ENCODE data around the gene HAP1.

HAP1 gene

GRCh38 chr17:41725134-41725533, 9.3 kb downstream of the HAP1 start:
- H3K27me3 ChIP-seq = no peaks in the 10 kb centered on the region

GRCh38 chr17:41724476-41725050, 9.9 kb downstream of the HAP1 start:
- Histone ChIP-seq H3K4me1 (peaks cover 16 to 46% (median 36%) of the 10 kb centered on the region in 10 experiments), H3K27ac (no peak overlapping the region), H3K4me3 (no peak overlapping the region), H3K9me3 (replicated peaks in 1 of 11) (no peaks in the 10 kb centered on the region), H3K4me2 (no peak overlapping the region), H3K27me3 (no peaks in the 10 kb centered on the region), H4K20me1 (no peaks in the 10 kb centered on the region), H3K36me3 (peaks cover 0 to 7% (median 0%) of the 10 kb centered on the region in 11 experiments; a peak in 1 of 22 replicates), H3K9ac (no peak overlapping the region)
- no peak for TF ChIP-seq Cebpa-rat (IDR thresholded peaks at IDR 0.05)

More at GRCh38 chr17:41725134-41725533, 9.3 kb downstream of the HAP1 start:
- Histone ChIP-seq H3K4me3 (no peak overlapping the region), H3K9me3 (replicated peaks in 1 of 11) (no peaks in the 10 kb centered on the region), H3K27ac (no peak overlapping the region), H3K36me3 (peaks cover 0 to 7% (median 0%) of the 10 kb centered on the region in 11 experiments; a peak in 1 of 22 replicates), H3K4me1 (peaks cover 18 to 49% (median 38%) of the 10 kb centered on the region in 10 experiments), H4K20me1 (no peaks in the 10 kb centered on the region), H3K9ac (no peak overlapping the region), H3K4me2 (no peak overlapping the region)
- no peak for TF ChIP-seq Cebpa-rat (IDR thresholded peaks at IDR 0.05)

DNA sequence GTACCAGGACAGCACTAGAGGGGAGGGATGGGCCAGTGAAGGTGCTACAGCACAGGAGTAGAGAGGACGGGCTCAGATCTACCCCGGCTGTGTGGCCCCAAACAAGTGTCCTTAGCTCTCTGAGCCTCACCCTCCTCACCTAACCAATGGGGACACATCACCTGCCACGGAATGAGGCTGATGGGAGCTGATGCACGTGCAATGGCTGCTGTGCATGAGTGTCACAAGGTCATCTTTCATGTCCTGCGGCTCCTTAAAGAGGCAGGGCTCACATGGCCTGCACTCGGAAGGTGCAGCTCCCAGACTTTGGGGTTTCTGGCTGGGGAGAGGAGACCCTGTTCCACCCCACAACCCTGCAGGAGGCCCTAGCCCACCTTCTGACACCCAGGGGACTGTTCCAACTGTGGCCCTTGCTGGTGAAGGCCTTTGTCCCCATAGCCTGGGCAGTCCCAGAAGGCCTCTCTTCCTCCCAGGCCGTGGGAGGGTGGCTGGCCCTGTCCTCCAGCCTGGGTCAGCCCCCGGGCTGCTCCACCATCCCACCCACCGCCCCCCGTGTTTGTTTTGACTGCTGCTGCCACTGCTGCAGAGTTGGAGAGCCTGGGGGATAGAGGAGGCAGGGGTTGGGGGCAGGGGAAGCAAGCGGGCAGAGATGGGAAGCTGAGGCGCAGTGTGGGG, 10.5 kb downstream of the HAP1 start:
- Histone ChIP-seq H3K4me3 (no peak overlapping the region), H3K36me3 (peaks cover 0 to 7% (median 0%) of the 10 kb centered on the region in 11 experiments; a peak in 1 of 22 replicates), H3K27me3 (no peaks in the 10 kb centered on the region), H3K4me1 (peaks cover 16 to 48% (median 37%) of the 10 kb centered on the region in 10 experiments), H3K27ac (no peak overlapping the region), H3K4me2 (0 out of 22 replicates have a peak overlapping the region, but pooled peaks of 1 of the 11 experiments have one; percentile 31), H4K20me1 (no peaks in the 10 kb centered on the region), H3K9me3 (replicated peaks in 1 of 11) (no peaks in the 10 kb centered on the region), H3K9ac (no peak overlapping the region)
- no peak for TF ChIP-seq Cebpa-rat (IDR thresholded peaks at IDR 0.05)

DNA sequence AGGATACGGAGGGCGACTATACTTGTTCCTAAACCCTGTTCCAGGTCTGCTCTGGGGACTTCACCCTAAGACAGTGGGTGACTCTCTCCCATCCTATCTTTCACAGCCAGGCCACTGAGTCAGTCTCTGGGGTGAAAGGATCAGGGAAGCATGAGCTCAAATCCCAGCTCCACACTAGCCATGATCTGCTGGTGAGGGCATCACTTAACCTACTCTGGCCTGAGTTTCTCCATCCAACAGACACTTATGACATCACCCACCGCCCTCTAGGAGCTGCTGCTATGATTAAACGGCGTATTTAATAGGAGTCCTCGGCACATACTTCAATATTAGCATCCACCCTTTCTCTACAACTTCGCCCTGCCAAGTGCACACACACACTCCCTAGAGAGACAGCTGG, 12.2 kb downstream of the HAP1 start:
- peaks cover 20 to 48% (median 38%) of the 10 kb centered on the region in 10 experiments for H3K4me1 ChIP-seq
- no peak overlapping the region for H3K9ac ChIP-seq
- no peak overlapping the region for H3K4me3 ChIP-seq
- H3K27ac ChIP-seq = no peak overlapping the region
- peak overlapping the region in 7 of 11 experiments; percentile 4 to 38 (median 30); a peak in 8 of 22 replicates for H3K4me2 ChIP-seq
- no peaks in the 10 kb centered on the region for H3K9me3 ChIP-seq (replicated peaks in 1 of 11)
- H3K36me3 ChIP-seq = peaks cover 0 to 7% (median 0%) of the 10 kb centered on the region in 11 experiments; a peak in 1 of 22 replicates
- H3K27me3 ChIP-seq = no peaks in the 10 kb centered on the region
- no peak for TF ChIP-seq Cebpa-rat (IDR thresholded peaks at IDR 0.05)
- no peaks in the 10 kb centered on the region for H4K20me1 ChIP-seq

DNA sequence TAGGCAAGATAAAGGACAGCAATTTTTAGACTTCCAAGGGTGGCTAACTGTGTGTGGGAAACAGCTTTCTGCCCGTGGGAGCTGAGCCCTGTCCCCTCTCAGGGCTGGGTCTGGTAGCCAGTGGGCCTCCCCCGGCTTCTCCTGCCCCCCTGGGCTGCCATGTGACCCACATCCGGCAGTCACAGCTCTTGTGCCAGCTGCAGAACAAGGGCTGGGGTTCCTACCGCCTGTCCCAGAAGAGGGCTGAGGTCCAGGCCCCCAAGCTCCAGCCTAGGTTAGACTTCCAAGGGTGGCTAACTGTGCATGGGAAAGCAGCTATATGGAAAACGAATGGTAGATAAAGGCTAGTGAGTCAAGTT, 16.2 kb downstream of the HAP1 start:
- TF ChIP-seq Cebpa-rat (IDR thresholded peaks at IDR 0.05) = no peak
- H3K9me3 ChIP-seq (replicated peaks in 1 of 11) = no peaks in the 10 kb centered on the region
- no peaks in the 10 kb centered on the region for H4K20me1 ChIP-seq
- H3K4me3 ChIP-seq = no peak overlapping the region
- no peaks in the 10 kb centered on the region for H3K36me3 ChIP-seq
- H3K27ac ChIP-seq = peak overlapping the region; percentile 43 to 84 (median 74); a peak in 21 of 22 replicates
- no peaks in the 10 kb centered on the region for H3K27me3 ChIP-seq
- H3K4me1 ChIP-seq = peaks cover 25 to 41% (median 33%) of the 10 kb centered on the region in 10 experiments
- peak overlapping the region in 10 of 11 experiments; percentile 17 to 69 (median 48); a peak in 16 of 22 replicates for H3K9ac ChIP-seq
- peak overlapping the region; percentile 61 to 87 (median 69) for H3K4me2 ChIP-seq

GRCh38 chr17:41717408-41718286, 16.8 kb downstream of the HAP1 start:
- H3K36me3 ChIP-seq = no peaks in the 10 kb centered on the region
- H3K4me2 ChIP-seq = peak overlapping the region; percentile 61 to 87 (median 69)
- peak overlapping the region; percentile 43 to 84 (median 74); a peak in 21 of 22 replicates for H3K27ac ChIP-seq
- H3K4me1 ChIP-seq = peaks cover 25 to 35% (median 29%) of the 10 kb centered on the region in 10 experiments
- no peaks in the 10 kb centered on the region for H3K9me3 ChIP-seq (replicated peaks in 1 of 11)
- no peaks in the 10 kb centered on the region for H4K20me1 ChIP-seq
- TF ChIP-seq Cebpa-rat (IDR thresholded peaks at IDR 0.05) = peak in 5 of 11 experiments; percentile 19 to 40 (median 35); a peak in 5 of 22 replicates
- H3K4me3 ChIP-seq = no peak overlapping the region; a peak in 1 of 20 replicates
- H3K27me3 ChIP-seq = no peaks in the 10 kb centered on the region
- peak overlapping the region; percentile 41 to 69 (median 51); a peak in 21 of 22 replicates for H3K9ac ChIP-seq

GRCh38 chr17:41711669-41712400, 22.6 kb downstream of the HAP1 start, which contains the start of gene GAST:
Gene GAST, plus strand, starts transcription at chr17:41712331. Its CDS starts 3,106 bp downstream, at chr17:41715437.
- H3K9me3 ChIP-seq (replicated peaks in 1 of 11) = no peaks in the 10 kb centered on the region; a peak in 1 of 22 replicates
- H3K27me3 ChIP-seq = no peaks in the 10 kb centered on the region
- H3K4me1 ChIP-seq = peaks cover 12 to 36% (median 29%) of the 10 kb centered on the region in 10 experiments
- no peak for TF ChIP-seq Cebpa-rat (IDR thresholded peaks at IDR 0.05)
- H3K4me3 ChIP-seq = no peak within 1 kb of the TSS
- H3K27ac ChIP-seq = peak within 1 kb of the TSS in 9 of 11 experiments; percentile 41 to 79 (median 65); a peak in 17 of 22 replicates
- H3K36me3 ChIP-seq = no peaks in the 10 kb centered on the region
- H4K20me1 ChIP-seq = no peaks in the 10 kb centered on the region
- peak within 1 kb of the TSS in 2 of 11 experiments; percentile 4 to 9; a peak in 1 of 22 replicates for H3K9ac ChIP-seq
- H3K4me2 ChIP-seq = peak within 1 kb of the TSS in 10 of 11 experiments; percentile 15 to 78 (median 65); a peak in 18 of 22 replicates
